ENCODE results near the gene TEX48.
A peak's percentile ranks its signal among the peaks of the same experiment; 100 is the strongest.

TEX48 gene

DNA sequence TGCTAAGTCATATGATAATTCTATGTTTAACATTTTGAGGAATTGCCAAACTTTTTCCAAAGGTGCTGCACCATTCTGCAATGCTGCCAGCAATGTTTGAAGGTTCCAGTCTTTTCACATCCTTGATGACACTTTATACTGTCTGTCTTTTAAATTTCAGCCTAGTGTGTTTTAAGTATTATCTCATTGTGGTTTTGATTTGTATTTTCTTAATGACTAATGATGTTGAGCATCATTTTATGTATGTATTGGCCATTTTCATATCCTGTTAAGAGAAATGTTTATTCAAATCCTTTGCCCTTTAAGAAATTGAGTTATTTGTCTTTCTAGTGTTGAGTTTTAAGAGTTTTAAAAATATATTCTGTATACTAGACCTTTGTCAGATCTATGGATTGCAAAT, 5.0 kb upstream of the TEX48 start:
- Histone ChIP-seq H2BK12ac (ENCODE audit: low read length in 2 of 2) (no peak overlapping the region), H3K36me3 (ENCODE audit: control insufficient read depth in 1 of 2, insufficient read depth in 2 of 2, low read depth in 1 of 2, low read length in 2 of 2) (no peaks in the 10 kb centered on the region), H4K8ac (ENCODE audit: low read length) (no peak overlapping the region), H3K18ac (ENCODE audit: low read depth in 1 of 2, low read length in 2 of 2) (no peak overlapping the region), H2BK120ac (ENCODE audit: low read depth, low read length) (no peak overlapping the region), H2BK5ac (ENCODE audit: low read depth, low read length, poor library complexity, severe bottlenecking) (no peak overlapping the region), H2BK15ac (ENCODE audit: low read depth, poor library complexity, severe bottlenecking) (no peak overlapping the region), H3K27me3 (ENCODE audit: control insufficient read depth in 1 of 2, insufficient read depth in 1 of 2, low read length in 2 of 2) (no peaks in the 10 kb centered on the region), H3K4me2 (ENCODE audit: low read length, poor library complexity, severe bottlenecking) (no peak overlapping the region), H3K9me3 (ENCODE audit: control insufficient read depth, low read length) (no peaks in the 10 kb centered on the region), H3K4me1 (ENCODE audit: control insufficient read depth, insufficient read depth, low read depth, low read length) (peaks cover 10% of the 10 kb centered on the region), H3K9ac (ENCODE audit: low read length) (no peak overlapping the region), H3K4ac (ENCODE audit: low read depth in 1 of 2, low read length in 2 of 2) (no peak overlapping the region), H3K23ac (ENCODE audit: low read length in 2 of 2) (no peak overlapping the region), H3K79me1 (replicated peaks; ENCODE audit: low read length, poor library complexity, severe bottlenecking) (no peaks in the 10 kb centered on the region), H2AFZ (ENCODE audit: low read depth, low read length) (no peak overlapping the region), H3K4me3 (ENCODE audit: insufficient read depth in 1 of 2, low read depth in 1 of 2, low read length in 2 of 2) (no peak overlapping the region), H3K14ac (ENCODE audit: low read length in 2 of 2) (no peak overlapping the region), H3K27ac (ENCODE audit: low read length, poor library complexity, severe bottlenecking) (no peak overlapping the region), H2AK5ac (ENCODE audit: low read length, severe bottlenecking) (no peak overlapping the region), H4K91ac (ENCODE audit: low read length) (no peak overlapping the region)
- DNase-seq: no peak

DNA sequence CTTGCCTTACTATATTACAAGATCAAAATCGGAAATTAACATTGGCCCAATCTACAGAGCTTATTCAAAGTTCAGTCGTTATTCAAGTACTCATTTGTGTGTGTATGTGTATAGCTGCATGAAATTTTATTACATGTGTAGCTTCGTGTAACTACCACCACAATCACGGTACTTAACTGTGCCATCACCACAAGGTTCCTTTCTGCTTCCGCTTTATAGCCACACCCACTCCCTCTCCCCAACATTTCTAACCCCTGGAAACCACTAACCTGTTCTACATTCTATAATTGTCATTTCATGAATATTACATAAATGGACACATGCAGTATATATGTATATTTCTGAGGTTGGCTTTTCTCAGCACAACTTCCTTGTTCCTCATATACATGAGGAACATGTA, 4.0 kb upstream of the TEX48 start:
- Histone ChIP-seq H3K4me3 (ENCODE audit: insufficient read depth in 1 of 2, low read depth in 1 of 2, low read length in 2 of 2) (no peak overlapping the region), H2AFZ (ENCODE audit: low read depth, low read length) (no peak overlapping the region), H2BK5ac (ENCODE audit: low read depth, low read length, poor library complexity, severe bottlenecking) (no peak overlapping the region), H3K36me3 (ENCODE audit: control insufficient read depth in 1 of 2, insufficient read depth in 2 of 2, low read depth in 1 of 2, low read length in 2 of 2) (no peaks in the 10 kb centered on the region), H3K9ac (ENCODE audit: low read length) (no peak overlapping the region), H3K9me3 (ENCODE audit: control insufficient read depth, low read length) (no peaks in the 10 kb centered on the region), H2BK12ac (ENCODE audit: low read length in 2 of 2) (no peak overlapping the region), H2AK5ac (ENCODE audit: low read length, severe bottlenecking) (no peak overlapping the region), H3K23ac (ENCODE audit: low read length in 2 of 2) (no peak overlapping the region), H3K4me1 (ENCODE audit: control insufficient read depth, insufficient read depth, low read depth, low read length) (peaks cover 6% of the 10 kb centered on the region), H2BK120ac (ENCODE audit: low read depth, low read length) (no peak overlapping the region), H3K79me1 (replicated peaks; ENCODE audit: low read length, poor library complexity, severe bottlenecking) (no peaks in the 10 kb centered on the region), H3K18ac (ENCODE audit: low read depth in 1 of 2, low read length in 2 of 2) (no peak overlapping the region), H4K8ac (ENCODE audit: low read length) (no peak overlapping the region), H4K91ac (ENCODE audit: low read length) (no peak overlapping the region), H3K4ac (ENCODE audit: low read depth in 1 of 2, low read length in 2 of 2) (no peak overlapping the region), H3K4me2 (ENCODE audit: low read length, poor library complexity, severe bottlenecking) (no peak overlapping the region), H3K27ac (ENCODE audit: low read length, poor library complexity, severe bottlenecking) (no peak overlapping the region), H3K27me3 (ENCODE audit: control insufficient read depth in 1 of 2, insufficient read depth in 1 of 2, low read length in 2 of 2) (no peaks in the 10 kb centered on the region), H2BK15ac (ENCODE audit: low read depth, poor library complexity, severe bottlenecking) (no peak overlapping the region), H3K14ac (ENCODE audit: low read length in 2 of 2) (no peak overlapping the region)
- no peak for DNase-seq
- 97% methylated on average over 3 of the region's 5 CpGs for WGBS

- Histone ChIP-seq H2BK12ac (ENCODE audit: low read length in 2 of 2) (no peak overlapping the region), H3K27me3 (ENCODE audit: control insufficient read depth in 1 of 2, insufficient read depth in 1 of 2, low read length in 2 of 2) (no peaks in the 10 kb centered on the region), H4K8ac (ENCODE audit: low read length) (no peak overlapping the region), H3K14ac (ENCODE audit: low read length in 2 of 2) (no peak overlapping the region), H2BK120ac (ENCODE audit: low read depth, low read length) (no peak overlapping the region), H3K9ac (ENCODE audit: low read length) (no peak overlapping the region), H3K23ac (ENCODE audit: low read length in 2 of 2) (no peak overlapping the region), H2BK15ac (ENCODE audit: low read depth, poor library complexity, severe bottlenecking) (no peak overlapping the region), H3K79me1 (replicated peaks; ENCODE audit: low read length, poor library complexity, severe bottlenecking) (no peaks in the 10 kb centered on the region), H3K27ac (ENCODE audit: low read length, poor library complexity, severe bottlenecking) (no peak overlapping the region), H3K18ac (ENCODE audit: low read depth in 1 of 2, low read length in 2 of 2) (no peak overlapping the region), H2AFZ (ENCODE audit: low read depth, low read length) (no peak overlapping the region), H4K91ac (ENCODE audit: low read length) (no peak overlapping the region), H3K4me3 (ENCODE audit: insufficient read depth in 1 of 2, low read depth in 1 of 2, low read length in 2 of 2) (no peak overlapping the region), H2BK5ac (ENCODE audit: low read depth, low read length, poor library complexity, severe bottlenecking) (no peak overlapping the region), H3K9me3 (ENCODE audit: control insufficient read depth, low read length) (no peaks in the 10 kb centered on the region), H3K4me2 (ENCODE audit: low read length, poor library complexity, severe bottlenecking) (no peak overlapping the region), H3K36me3 (ENCODE audit: control insufficient read depth in 1 of 2, insufficient read depth in 2 of 2, low read depth in 1 of 2, low read length in 2 of 2) (no peaks in the 10 kb centered on the region), H3K4ac (ENCODE audit: low read depth in 1 of 2, low read length in 2 of 2) (no peak overlapping the region), H2AK5ac (ENCODE audit: low read length, severe bottlenecking) (no peak overlapping the region), H3K4me1 (ENCODE audit: control insufficient read depth, insufficient read depth, low read depth, low read length) (peaks cover 4% of the 10 kb centered on the region)
- 93% methylated on average over 6 of the region's 6 CpGs for WGBS
- no peak for DNase-seq
Observed at GRCh38 chr9:114684036-114684435, 2.0 kb upstream of the TEX48 start.

DNA sequence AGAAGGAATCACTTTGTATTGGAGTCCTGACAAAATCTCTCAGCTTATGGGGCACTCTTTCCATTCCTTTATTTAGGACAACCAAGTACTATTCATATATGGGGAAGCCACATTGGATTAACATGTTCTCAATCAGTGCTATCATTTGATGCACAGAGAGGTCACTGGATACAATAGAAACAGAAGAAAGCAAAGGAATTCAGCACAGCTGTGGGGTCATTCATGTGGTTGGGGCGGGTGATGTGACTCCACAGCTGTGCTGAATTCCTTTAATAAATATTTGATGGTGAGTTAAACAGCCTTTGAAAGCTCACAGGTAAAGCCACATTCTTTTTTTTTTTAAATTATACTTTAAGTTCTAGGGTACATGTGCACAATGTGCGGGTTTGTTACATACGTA, 854 bp upstream of the TEX48 start:
- H3K27ac ChIP-seq (ENCODE audit: low read length, poor library complexity, severe bottlenecking): no peak overlapping the region
- H3K14ac ChIP-seq (ENCODE audit: low read length in 2 of 2): no peak overlapping the region
- no peak overlapping the region for H2BK12ac ChIP-seq (ENCODE audit: low read length in 2 of 2)
- no peak for DNase-seq
- H3K4me3 ChIP-seq (ENCODE audit: insufficient read depth in 1 of 2, low read depth in 1 of 2, low read length in 2 of 2): no peak overlapping the region
- H3K23ac ChIP-seq (ENCODE audit: low read length in 2 of 2): no peak overlapping the region
- no peak overlapping the region for H2BK15ac ChIP-seq (ENCODE audit: low read depth, poor library complexity, severe bottlenecking)
- WGBS: 74% methylated on average over 3 of the region's 3 CpGs
- H3K4ac ChIP-seq (ENCODE audit: low read depth in 1 of 2, low read length in 2 of 2): no peak overlapping the region
- H3K4me2 ChIP-seq (ENCODE audit: low read length, poor library complexity, severe bottlenecking): peak overlapping the region; percentile 34
- H3K27me3 ChIP-seq (ENCODE audit: control insufficient read depth in 1 of 2, insufficient read depth in 1 of 2, low read length in 2 of 2): no peaks in the 10 kb centered on the region
- H2AK5ac ChIP-seq (ENCODE audit: low read length, severe bottlenecking): no peak overlapping the region
- no peak overlapping the region for H2AFZ ChIP-seq (ENCODE audit: low read depth, low read length)
- no peak overlapping the region for H3K9ac ChIP-seq (ENCODE audit: low read length)
- H4K91ac ChIP-seq (ENCODE audit: low read length): no peak overlapping the region
- no peaks in the 10 kb centered on the region for H3K36me3 ChIP-seq (ENCODE audit: control insufficient read depth in 1 of 2, insufficient read depth in 2 of 2, low read depth in 1 of 2, low read length in 2 of 2)
- H3K4me1 ChIP-seq (ENCODE audit: control insufficient read depth, insufficient read depth, low read depth, low read length): peaks cover 5% of the 10 kb centered on the region
- no peaks in the 10 kb centered on the region for H3K9me3 ChIP-seq (ENCODE audit: control insufficient read depth, low read length)
- no peak overlapping the region for H4K8ac ChIP-seq (ENCODE audit: low read length)
- H3K79me1 ChIP-seq (replicated peaks; ENCODE audit: low read length, poor library complexity, severe bottlenecking): no peaks in the 10 kb centered on the region
- H2BK5ac ChIP-seq (ENCODE audit: low read depth, low read length, poor library complexity, severe bottlenecking): no peak overlapping the region
- no peak overlapping the region for H2BK120ac ChIP-seq (ENCODE audit: low read depth, low read length)
- no peak overlapping the region for H3K18ac ChIP-seq (ENCODE audit: low read depth in 1 of 2, low read length in 2 of 2)

All from mesenchymal stem cell (in vitro differentiated cells and primary cell).